Fibroblast of lung (primary cell): ENCODE measurements around the gene CHMP4A.

Experiments used
- CTCF ChIP-seq, 2 donors: IDR thresholded peaks in 1 of 2; conservative IDR thresholded peaks in 1 of 2; 1 replicate in 1 of 2; 2 replicates in 1 of 2; pipeline ENCODE4 v1.5.1; 2011 to 2012; ENCODE audit warnings: low read length in 2 of 2, control low read depth in 1 of 2, inconsistent platforms in 1 of 2, low read depth in 1 of 2, mild to moderate bottlenecking in 1 of 2
- EZH2 ChIP-seq: IDR thresholded peaks from 2 replicates; pipeline ENCODE4 v1.5.1; 2012; ENCODE audit warnings: low read length, control low read depth, mild to moderate bottlenecking; ENCODE audit errors: missing control alignments

GRCh38 chr14:24253936-24254335 lies 40.6 kb upstream of the CHMP4A start:
- TF ChIP-seq CTCF (conservative IDR thresholded peaks at IDR 0.05 in 1 of 2, IDR thresholded peaks at IDR 0.05 in 1 of 2; ENCODE audit: low read depth in 1 of 2, low read length in 2 of 2) (no peak), EZH2 (no peak)
